ENCODE data around the gene TWNK. TPM values are rescaled to one million over a fixed set of nuclear protein-coding genes. Genes with fewer than 3 reads are reported as not detected.

The TWNK gene
- total RNA-seq, 4 donors from 2014 or later = 8.2 to 19.8 (median 10.0) TPM

- Histone ChIP-seq H3K4me3 (no peak overlapping the region), H3K27me3 (no peaks in the 10 kb centered on the region), H3K9me3 (no peaks in the 10 kb centered on the region), H3K27ac (no peak overlapping the region), H3K36me3 (peaks cover 0 to 15% of the 10 kb centered on the region in 2 donors), H3K4me1 (peaks cover 7 to 16% of the 10 kb centered on the region in 2 donors)
- DNase-seq = no peak
- intact Hi-C loops (cut with DNase I; ENCODE audit: low total_unique reads) (no loop called here), in situ Hi-C loops (cut with MboI; ENCODE audit: low sequenced_read_pairs in 4 of 4) (no loop called here)
- no peak for TF ChIP-seq CTCF (IDR thresholded peaks at IDR 0.05 in 4 of 5, conservative IDR thresholded peaks at IDR 0.05 in 1 of 5)
- no peak for TF ChIP-seq POLR2A (IDR thresholded peaks at IDR 0.05)
- ATAC-seq = no peak
Observed at GRCh38 chr10:100968062-100968736, 19.1 kb upstream of the TWNK start.

- Histone ChIP-seq H3K27ac (no peak overlapping the region), H3K9me3 (no peaks in the 10 kb centered on the region), H3K27me3 (no peaks in the 10 kb centered on the region), H3K4me1 (peaks cover 7 to 16% of the 10 kb centered on the region in 2 donors), H3K4me3 (peak overlapping the region; percentile 49 to 81 (median 62)), H3K36me3 (peaks cover 0 to 15% of the 10 kb centered on the region in 2 donors)
- TF ChIP-seq POLR2A (IDR thresholded peaks at IDR 0.05) = no peak
- TF ChIP-seq CTCF (IDR thresholded peaks at IDR 0.05 in 4 of 5, conservative IDR thresholded peaks at IDR 0.05 in 1 of 5) = no peak
- no peak for DNase-seq
- peak; percentile 9 to 48 for ATAC-seq
- in situ Hi-C loops (cut with MboI; ENCODE audit: low sequenced_read_pairs in 4 of 4) = no loop called here
- intact Hi-C loops (cut with DNase I; ENCODE audit: low total_unique reads) = loop anchor here (1.0 kb wide), 1 partner anchor 45 kb away; no protein-coding TSS in a partner anchor
Observed at GRCh38 chr10:100968863-100969186, 18.5 kb upstream of the TWNK start.

GRCh38 chr10:100969187-100970075, 17.9 kb upstream of the TWNK start, which contains the start of gene SEMA4G:
TSS of gene SEMA4G (plus strand) at chr10:100969504. CDS start at chr10:100972913, 3,409 bp downstream.
- H3K9me3 ChIP-seq = no peaks in the 10 kb centered on the region
- H3K36me3 ChIP-seq = peaks cover 0 to 12% of the 10 kb centered on the region in 2 donors
- DNase-seq (no peak), ATAC-seq (peak; percentile 72)
- H3K27ac ChIP-seq = no peak within 1 kb of the TSS
- in situ Hi-C loops (cut with MboI; ENCODE audit: low sequenced_read_pairs in 4 of 4) = no loop called here
- TF ChIP-seq CTCF (IDR thresholded peaks at IDR 0.05 in 4 of 5, conservative IDR thresholded peaks at IDR 0.05 in 1 of 5) (peak; percentile 36 to 75 (median 72)), POLR2A (IDR thresholded peaks at IDR 0.05) (no peak)
- H3K4me1 ChIP-seq = peaks cover 7 to 16% of the 10 kb centered on the region in 2 donors
- peak within 1 kb of the TSS; percentile 49 to 81 (median 62) for H3K4me3 ChIP-seq
- intact Hi-C loops (cut with DNase I; ENCODE audit: low total_unique reads) = loop anchor here (1.0 kb wide), 1 partner anchor 45 kb away; no protein-coding TSS in a partner anchor
- no peaks in the 10 kb centered on the region for H3K27me3 ChIP-seq

GRCh38 chr10:100970076-100970913, 17.0 kb upstream of the TWNK start:
- ATAC-seq = no peak
- peaks cover 7 to 16% of the 10 kb centered on the region in 2 donors for H3K4me1 ChIP-seq
- no peaks in the 10 kb centered on the region for H3K9me3 ChIP-seq
- no peak for DNase-seq
- intact Hi-C loops (cut with DNase I; ENCODE audit: low total_unique reads) = no loop called here
- no peak overlapping the region for H3K27ac ChIP-seq
- H3K4me3 ChIP-seq = peak overlapping the region; percentile 49 to 81 (median 62)
- H3K36me3 ChIP-seq = peaks cover 0 to 3% of the 10 kb centered on the region in 2 donors
- H3K27me3 ChIP-seq = no peaks in the 10 kb centered on the region
- in situ Hi-C loops (cut with MboI; ENCODE audit: low sequenced_read_pairs in 4 of 4) = no loop called here
- no peak for TF ChIP-seq POLR2A (IDR thresholded peaks at IDR 0.05)
- TF ChIP-seq CTCF (IDR thresholded peaks at IDR 0.05 in 4 of 5, conservative IDR thresholded peaks at IDR 0.05 in 1 of 5) = no peak
